ENCODE data around the gene IRF3.

Gene IRF3

DNA sequence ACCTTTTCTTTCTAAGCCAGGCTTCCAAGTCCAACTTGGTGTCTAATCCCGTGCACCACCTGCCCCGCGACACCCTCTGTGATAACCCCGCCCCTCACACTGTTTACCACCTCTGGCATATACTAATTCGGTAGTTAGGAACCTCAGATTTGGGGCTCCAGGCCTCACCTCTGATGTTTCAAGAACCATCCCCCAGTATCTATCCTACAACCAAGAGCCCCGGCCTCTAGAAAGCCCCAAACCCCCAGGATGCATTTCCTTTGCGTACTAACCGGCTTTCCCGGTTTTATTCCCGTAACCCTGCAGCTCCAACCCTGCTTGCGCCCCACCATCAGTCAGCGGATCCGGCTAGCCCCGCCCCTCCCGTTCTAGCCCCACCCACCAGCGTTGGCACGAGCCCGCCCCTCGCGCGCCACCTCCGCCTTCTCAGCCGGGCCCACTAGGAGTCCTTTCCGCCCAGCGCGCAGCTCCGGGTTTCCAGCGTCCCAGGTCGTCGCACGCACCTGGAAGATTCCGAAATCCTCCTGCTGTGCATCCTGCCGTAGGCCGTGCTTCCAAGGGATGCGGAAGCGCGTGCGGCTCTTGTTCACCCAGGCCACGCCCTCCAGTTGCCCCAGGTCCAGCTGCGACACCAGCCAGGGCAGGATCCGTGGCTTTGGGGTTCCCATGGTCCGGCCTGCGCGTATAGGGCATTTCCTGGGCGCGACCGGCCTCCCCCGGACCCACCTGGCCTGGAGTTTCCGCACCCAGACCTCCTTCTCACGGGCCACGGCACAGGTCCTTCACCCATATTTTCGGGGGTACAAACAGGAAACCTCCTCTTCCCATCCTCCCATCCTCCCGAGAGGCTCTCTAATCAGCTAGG is 1.3 kb downstream of the IRF3 start:
- no peak for DNase-seq

DNA sequence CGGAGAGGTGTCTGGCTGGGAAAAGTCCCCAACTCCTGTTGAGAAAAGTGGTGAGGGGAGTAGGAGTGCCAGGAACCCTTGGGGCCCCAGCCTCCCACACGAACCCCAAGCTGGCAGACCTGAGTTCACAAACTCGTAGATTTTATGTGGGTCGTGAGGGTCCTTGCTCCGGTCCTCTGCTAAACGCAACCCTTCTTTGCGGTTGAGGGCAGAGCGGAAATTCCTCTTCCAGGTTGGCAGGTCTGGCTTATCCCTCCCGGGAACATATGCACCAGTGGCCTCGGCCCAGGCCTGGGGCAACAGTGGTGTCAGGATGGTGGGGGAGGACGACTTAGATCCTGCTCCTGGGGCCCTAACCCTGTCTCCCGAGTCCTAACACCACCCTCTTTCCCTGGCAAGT is 2.4 kb downstream of the IRF3 start:
- no peak for DNase-seq

DNA sequence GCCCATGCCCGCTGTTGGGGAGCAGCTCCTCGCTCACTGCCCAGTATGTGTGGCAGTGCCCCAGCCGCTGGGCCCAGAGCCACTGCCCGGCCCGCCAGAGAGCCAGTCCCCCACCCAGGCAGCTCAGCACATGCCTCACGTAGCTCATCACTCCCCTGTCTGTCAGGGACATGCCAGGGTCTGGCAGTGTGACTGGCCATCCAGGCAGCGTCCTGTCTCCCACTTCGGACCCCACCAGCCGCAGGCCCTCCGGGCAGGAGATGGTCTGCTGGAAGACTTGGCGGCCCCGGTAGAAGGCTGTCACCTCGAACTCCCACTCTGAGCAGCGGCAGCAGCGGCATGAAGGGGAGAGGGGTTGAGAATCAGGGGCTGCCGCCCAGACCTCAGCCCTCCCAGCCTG is 3.6 kb downstream of the IRF3 start:
- no peak for DNase-seq

DNA sequence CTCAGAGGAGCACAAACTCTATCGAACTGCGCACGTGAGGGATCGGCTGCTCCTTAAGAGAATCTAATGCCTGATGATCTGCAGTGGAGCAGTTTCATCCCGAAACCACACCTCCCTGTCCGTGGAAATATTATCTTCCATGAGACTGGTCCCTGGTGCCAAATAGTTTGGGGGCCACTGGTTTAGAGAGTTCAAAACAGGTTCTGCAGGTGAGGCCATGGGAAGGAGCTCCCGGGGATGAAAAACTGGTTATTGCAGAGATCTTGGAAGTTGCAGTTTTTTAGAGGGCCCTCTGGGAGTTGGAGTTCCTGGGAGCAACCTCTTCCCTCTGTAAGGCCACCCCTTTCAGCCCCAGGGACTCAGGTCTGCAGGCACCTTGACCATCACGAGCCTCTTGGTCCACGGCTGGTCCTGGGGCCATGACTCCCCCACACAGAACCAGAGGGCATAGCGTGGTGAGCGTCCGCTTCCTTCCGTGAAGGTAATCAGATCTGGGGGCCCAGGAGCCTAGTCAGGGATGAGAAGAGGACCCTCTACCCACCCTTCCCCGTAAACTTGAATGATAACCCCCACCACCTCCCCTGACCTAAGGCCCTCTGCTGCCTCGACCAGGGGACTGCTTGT is 5.2 kb downstream of the IRF3 start:
- DNase-seq: no peak

DNA sequence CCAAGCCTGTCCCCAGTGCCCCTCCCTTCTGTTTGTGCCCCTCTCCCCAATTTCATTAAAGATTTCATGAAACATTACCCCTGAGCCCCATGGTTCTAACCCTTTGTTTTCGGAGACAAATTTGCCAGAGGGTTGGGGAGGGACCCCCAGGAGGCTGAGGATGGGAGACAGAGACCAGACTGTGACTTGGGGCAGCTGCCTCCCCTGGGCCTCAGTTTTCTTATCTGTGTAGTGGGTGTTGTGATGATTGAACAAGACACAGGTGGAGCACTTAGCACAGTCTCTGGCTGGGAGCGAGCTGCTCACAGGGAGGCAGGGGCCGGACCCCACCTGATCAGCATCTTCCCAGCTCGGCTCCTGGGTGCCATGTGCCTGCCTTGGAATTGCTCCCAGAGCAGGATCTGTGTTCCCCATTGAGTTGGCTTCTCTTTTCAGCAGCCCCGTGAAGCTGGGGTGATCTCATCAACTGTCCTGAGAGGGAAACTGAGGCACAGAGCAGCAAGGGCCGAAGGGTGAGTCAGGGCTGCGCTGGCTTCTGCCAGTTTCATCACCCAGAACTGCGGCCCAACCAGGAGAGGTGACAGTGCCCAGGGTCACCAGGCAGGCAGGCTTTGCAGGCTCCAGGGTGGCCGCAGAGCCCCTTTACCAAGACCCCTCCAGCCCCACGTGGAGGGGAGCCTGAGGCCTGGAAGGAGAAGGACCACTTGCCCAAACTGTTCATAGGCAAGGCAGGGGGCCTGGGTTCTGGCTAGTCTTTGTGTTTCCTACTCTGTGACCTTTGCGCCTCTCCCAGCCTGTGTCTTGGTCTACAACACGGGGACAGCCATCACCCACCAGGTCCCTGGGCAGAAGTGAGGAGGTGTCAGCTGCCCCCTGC is 6.9 kb downstream of the IRF3 start:
- no peak for DNase-seq

DNA sequence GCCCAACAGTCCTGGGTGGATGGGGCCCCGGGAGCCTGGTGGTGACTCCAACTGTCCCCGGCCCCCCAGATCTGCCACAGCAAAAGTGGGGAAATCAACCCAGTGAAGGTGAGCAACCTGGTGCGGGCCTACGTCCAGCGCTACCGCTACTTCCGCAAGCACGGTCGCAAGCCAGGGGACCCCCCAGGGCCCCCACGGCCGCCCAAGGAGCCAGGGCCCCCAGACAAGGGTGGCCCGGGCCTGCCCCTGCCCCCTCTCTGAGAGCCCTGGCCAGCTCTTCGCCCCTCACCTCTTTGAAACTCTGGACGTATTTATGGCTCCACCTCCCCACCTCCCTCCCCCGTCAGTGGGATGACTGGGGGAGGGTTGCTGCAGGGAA is 7.5 kb downstream of the IRF3 start:
- DNase-seq: no peak

DNA sequence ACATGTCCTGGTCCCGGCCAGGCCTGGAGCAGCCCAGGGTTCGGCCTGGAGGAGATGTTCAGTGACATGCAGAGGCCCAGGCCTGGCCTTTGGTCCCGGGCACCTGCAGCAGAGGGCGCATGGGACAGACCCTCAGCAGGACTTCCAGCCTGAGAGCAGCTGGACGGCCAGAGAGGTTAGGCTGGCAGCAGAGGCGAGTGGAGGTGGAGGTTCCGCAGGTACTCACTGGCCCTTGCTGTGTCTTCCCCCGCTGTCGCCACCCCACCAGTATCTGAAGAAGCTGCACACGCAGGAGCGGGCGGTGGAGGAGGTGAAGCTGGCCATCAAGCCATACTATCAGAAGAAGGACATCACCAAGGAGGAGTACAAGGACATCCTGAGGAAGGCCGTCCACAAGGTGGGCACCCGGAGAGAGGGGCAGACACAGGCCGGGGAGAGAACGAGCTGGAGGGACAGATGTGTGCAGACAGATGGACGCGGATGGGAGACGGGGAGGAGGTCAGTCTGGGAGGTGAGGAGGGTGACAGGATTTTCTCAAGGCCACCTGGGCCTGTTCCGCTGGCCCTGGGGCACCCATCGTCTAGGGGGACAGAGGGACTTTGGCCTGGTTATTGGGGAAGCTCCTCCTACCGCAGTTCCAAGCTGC is 8.0 kb downstream of the IRF3 start:
- no peak for DNase-seq

DNA sequence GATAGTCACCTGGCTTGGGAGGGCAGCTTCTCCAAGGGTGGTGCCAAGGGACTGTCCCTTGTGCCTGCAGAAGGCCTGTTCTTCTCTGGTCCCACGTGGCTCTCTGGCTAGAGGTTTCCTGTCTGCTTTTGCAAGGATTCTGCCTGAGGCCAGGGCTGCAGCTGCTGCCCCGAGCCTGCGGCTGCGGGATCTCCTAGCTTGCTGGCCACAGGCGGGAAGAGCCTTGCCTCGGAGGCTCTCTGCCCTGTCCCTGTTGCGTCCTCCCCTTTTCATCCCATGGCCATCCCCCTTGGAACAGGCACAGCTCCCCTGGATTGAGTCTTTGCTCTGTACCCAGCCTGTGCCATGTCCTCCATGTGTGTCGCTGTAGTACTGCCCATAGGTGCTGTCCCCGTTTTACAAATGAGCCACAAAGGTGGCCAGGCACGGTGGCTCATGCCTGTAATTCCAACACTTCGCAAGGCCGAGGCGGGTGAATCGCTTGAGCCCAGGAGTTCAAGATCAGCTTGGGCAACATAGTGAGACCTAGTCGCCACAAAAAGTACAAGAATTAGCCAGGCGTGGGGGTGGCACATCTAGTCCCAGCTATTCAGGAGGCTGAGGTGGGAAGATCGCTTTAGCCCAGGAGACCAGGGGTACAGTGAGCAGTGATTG is 9.1 kb downstream of the IRF3 start:
- no peak for DNase-seq

DNA sequence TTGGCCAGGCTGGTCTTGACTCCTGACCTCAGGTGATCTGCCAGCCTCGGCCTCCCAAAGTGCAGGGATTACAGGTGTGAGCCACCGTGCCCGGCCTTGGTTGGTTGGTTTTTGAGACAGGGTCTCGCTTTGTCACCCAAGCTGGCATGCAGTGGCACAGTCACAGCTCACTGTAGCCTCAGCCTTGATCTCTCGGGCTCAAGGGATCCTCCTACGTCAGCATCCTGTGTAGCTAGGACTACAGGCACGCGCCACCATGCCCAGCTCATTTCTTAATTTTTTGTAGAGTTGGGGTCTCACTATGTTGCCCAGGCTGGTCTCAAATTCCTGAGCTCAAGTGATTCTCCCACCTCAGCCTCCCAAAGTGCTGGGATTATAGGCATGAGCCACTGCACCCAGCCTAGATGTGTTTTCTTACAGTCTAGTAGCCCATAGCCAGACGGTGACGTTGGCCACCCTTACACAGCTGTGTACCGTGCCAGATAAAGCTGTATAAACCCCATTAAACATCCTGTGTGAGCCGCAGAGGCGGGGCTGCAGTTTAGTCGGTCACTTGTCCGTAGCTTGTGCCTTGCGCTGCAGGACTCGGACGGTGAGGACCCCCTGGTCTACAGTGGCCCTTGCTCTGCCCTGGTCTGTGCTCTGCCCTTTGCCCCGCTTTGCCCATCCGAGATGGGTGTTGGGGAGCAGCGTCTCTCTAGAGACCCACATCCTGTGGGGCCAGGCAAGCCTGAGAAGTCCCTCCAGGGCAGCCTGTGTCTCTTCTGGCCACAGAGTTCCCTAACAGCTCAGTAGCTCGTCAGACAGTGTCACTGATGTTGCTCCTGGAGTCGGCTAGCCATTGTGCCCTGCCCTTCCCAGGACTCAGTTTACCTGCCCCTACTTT is 9.8 kb downstream of the IRF3 start:
- no peak for DNase-seq

DNA sequence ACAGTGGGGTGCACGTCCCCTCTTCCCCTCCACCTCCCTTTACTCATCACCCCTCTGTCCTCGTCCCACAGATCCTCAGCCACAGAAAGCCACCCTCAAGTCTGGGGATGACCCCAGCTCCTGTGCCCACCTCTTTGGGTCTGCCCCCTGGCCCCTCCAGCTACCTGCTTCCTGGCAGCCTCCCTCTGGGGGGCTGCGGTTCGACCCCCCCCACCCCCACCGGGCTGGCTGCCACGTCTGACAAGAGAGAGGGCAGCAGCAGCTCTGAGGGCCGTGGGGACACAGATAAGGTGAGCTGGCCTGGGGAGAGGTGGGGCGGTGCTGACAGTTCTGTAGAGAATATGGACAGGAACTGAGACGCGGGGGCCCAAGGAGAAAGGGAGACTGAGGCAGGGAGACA is 11.1 kb downstream of the IRF3 start:
- DNase-seq: no peak

DNA sequence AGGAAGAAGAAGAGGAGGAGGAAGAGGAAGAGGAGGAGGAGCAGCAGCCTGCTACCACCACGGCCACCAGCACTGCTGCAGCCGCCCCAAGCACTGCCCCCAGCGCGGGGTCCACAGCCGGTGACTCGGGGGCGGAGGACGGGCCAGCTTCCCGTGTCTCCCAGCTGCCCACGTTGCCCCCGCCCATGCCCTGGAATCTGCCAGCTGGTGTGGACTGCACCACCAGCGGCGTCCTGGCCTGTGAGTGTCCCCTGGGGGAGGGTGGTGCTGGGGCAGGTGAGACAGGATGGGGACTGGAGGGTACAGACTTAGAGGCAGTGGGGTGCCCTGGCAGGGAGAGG is 12.2 kb downstream of the IRF3 start:
- DNase-seq: no peak

DNA sequence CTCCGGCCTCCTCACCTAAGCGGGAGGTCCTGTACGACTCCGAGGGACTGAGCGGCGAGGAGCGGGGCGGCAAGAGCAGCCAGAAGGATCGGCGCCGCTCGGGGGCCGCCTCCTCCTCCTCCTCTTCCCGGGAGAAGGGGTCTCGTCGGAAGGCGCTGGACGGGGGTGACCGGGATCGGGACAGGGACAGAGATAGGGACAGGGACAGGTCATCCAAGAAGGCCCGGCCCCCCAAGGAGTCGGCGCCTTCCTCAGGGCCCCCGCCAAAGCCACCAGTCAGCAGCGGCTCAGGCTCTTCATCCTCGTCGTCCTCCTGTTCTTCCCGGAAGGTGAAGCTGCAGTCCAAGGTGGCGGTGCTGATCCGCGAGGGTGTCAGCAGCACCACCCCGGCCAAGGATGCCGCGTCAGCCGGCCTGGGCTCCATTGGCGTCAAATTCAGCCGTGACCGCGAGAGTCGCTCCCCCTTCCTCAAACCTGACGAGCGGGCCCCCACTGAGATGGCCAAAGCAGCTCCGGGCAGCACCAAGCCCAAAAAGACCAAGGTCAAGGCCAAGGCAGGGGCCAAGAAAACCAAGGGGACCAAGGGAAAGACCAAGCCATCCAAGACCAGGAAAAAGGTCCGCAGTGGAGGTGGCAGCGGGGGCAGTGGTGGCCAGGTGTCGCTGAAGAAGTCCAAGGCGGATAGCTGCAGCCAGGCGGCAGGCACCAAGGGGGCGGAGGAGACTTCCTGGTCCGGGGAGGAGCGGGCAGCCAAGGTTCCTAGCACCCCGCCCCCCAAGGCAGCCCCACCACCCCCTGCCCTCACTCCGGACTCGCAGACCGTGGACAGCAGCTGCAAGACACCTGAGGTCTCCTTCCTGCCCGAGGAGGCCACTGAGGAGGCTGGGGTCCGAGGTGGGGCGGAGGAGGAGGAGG is 12.8 kb downstream of the IRF3 start:
- DNase-seq: no peak

DNA sequence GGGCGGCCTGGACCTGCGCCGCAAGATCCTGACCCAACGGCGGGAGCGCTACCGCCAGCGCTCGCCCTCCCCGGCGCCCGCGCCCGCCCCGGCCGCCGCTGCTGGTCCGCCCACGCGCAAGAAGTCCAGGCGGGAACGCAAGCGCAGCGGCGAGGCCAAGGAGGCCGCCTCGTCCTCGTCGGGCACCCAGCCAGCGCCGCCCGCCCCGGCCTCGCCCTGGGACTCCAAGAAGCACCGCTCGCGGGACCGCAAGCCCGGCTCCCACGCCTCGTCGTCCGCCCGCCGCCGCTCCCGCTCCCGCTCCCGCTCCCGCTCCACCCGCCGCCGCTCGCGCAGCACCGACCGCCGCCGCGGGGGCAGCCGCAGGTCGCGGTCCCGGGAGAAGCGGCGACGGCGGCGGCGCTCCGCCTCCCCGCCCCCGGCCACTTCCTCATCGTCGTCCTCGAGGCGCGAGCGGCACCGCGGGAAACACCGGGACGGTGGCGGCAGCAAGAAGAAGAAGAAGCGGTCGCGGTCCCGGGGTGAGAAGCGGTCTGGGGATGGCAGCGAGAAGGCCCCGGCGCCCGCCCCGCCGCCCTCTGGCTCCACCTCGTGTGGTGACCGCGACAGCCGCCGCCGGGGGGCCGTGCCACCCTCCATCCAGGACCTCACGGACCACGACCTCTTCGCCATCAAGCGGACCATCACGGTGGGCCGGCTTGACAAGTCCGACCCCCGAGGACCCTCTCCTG is 13.7 kb downstream of the IRF3 start:
- no peak for DNase-seq

DNA sequence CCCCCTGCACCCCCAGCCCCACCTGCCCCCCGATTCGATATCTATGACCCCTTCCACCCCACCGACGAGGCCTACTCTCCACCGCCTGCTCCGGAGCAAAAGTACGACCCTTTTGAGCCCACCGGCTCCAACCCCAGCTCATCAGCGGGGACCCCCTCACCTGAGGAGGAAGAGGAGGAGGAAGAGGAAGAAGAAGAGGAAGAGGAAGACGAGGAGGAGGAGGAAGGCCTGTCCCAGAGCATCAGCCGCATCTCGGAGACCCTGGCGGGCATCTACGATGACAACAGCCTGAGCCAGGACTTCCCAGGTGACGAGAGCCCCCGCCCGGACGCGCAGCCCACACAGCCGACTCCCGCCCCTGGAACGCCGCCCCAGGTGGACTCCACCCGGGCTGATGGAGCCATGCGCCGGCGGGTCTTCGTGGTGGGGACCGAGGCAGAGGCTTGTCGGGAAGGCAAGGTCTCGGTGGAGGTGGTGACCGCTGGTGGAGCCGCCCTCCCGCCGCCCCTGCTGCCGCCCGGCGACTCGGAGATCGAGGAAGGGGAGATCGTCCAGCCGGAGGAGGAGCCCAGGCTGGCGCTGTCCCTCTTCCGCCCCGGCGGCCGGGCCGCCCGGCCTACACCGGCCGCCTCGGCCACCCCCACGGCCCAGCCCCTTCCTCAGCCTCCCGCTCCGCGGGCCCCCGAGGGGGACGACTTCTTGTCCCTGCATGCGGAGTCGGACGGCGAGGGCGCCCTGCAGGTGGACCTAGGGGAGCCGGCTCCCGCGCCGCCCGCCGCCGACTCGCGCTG is 14.4 kb downstream of the IRF3 start:
- DNase-seq: no peak

DNA sequence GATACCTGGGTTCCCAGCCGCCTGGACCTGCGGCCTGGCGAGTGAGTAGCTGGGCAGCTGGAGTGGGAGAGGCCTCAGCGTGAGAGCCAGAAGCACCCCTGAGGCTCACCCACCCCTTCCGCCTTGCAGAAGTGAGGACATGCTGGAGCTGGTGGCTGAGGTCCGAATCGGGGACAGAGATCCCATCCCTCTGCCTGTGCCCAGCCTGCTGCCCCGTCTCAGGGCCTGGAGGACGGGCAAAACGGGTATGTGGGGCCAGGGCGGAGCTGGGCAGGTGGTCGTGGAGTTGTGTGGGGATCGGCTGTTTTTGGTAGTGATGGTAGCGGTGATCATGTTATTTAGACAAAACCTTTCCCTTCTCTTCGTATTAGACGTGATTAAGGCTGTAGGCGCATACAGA is 19.1 kb downstream of the IRF3 start:
- no peak for DNase-seq

DNA sequence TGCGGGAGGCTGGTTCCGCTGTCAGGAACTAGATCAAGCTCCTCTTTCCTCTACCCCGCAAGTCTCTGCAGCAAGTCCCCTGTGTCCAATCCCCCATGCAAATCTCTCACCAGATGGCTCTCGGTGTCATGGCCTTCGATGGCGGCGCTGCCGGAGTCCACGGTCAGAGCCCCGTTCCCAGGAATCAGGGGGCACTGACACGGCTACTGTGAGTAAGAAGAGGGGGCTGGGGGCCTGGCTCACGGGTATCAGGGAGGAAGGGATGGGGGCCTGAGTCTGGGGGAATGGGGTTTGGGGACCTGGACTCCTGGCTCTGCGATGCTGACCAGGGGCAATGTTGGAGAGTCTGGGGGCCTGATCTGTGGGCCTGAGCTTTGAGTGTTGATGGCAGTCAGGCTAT is 19.7 kb downstream of the IRF3 start:
- DNase-seq: no peak

DNA sequence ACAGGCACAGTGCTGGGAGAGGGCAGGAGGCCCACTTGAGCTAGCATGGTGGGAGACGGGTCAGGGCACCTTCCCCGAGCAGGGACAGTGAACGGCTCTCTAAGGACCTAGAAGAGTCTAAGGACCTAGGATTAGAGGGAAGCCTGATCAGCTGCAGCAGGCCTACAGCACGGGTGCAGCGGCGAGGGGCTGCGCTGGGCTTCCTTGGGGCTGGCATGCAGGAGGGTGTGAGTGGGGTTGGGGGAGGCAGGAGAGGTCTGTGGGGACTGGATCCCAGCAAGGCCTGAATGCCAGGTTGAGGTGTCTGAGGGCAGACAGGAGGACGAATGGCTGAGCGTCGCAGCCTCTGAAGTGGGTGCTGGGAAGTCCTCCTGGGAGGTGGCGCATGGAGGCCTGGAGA is 20.1 kb downstream of the IRF3 start:
- no peak for DNase-seq

DNA sequence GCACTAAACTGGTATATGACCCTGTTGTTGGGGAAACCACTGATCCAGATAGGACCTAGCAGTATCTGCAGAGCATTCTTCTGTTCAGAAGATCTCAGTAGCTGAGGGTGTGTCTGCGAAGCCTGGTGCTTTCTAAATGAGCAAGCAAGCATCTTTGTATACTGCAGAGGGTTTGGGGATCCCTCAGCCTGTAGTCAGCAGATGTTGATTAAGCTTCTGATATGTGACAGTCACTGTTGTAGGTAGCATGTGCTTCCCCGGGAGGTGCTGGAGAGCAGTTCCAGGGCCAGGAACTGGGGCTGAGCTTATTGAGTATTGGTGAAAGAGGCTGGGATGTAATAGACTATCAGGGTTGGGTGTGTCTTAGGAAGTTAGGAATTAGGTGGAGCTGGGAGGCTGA is 22.2 kb downstream of the IRF3 start:
- DNase-seq: no peak

DNA sequence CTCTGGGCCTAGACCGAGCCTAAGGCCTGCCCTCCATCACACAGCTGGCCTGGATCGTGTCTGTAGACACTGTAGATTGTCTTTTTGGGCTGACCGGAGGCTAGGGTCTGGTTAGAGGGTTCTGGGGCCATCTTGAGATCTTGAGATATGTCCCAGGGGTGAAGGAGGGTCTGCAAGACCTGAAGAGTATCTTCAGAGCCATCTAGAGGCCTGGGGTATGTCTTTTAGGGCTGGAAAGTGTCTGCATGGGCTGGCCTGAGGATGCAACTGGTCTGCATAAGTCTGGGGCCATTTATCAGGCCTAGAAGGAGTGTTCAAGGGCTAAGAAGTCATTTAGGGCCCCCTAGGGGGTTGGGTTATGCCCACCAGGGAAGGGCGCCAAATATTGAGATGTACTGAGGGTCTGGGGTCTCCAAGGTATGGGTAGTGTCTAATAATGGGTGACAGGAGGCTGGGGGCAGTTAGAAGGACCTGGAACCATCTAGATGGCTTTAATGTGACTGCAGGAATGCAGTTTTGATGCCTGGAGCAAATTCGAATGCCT is 23.1 kb downstream of the IRF3 start:
- no peak for DNase-seq

Data from GF-D8 (cell line).